Endothelial cell of coronary artery (primary cell): Measurements from ENCODE around the gene ZNF445. TPM values are rescaled to one million over a fixed set of nuclear protein-coding genes. Genes with fewer than 3 reads are reported as not detected.

Experiments
- total RNA-seq: library from RNA; depleted of rRNA; stranded (reverse); fragments of >200 nt; gene quantifications from 2 replicates; pipeline ENCODE4 v1.2.3, GENCODE V29; 2014

The ZNF445 gene
- 6.4 and 9.4 TPM in 2 replicates for total RNA-seq

GRCh38 chr3:44477312-44478030, at the start of gene ZNF445:
Gene ZNF445 (minus strand): TSS chr3:44477670. CDS start chr3:44455549, 22,121 bp downstream.

Other genes starting within 250 kb of the ZNF445 start
- not detected in 2 replicates for gene TOPAZ1, start 235.8 kb downstream of the ZNF445 start, total RNA-seq
- gene TCAIM, start 138.9 kb downstream of the ZNF445 start, total RNA-seq = 15.3 and 19.1 TPM in 2 replicates
- 0.63 and 1.8 TPM in 2 replicates for gene ZKSCAN7, start 77.5 kb upstream of the ZNF445 start, total RNA-seq
- gene ZNF660, start 107.3 kb upstream of the ZNF445 start, total RNA-seq = 0.63 and 1.8 TPM in 2 replicates
- 8.9 and 13.7 TPM in 2 replicates for gene ZNF197, start 147.4 kb upstream of the ZNF445 start, total RNA-seq
- gene ZNF35, start 171.1 kb upstream of the ZNF445 start, total RNA-seq = 12.3 and 15.3 TPM in 2 replicates
- 3.4 and 4.9 TPM in 2 replicates for gene ZNF502, start 235.0 kb upstream of the ZNF445 start, total RNA-seq